Hepatocyte (in vitro differentiated cells): ENCODE data around the gene ARAP1. TPM values are rescaled to one million over a fixed set of nuclear protein-coding genes. Genes with fewer than 3 reads are reported as not detected.

ENCODE experiments used
- DNase-seq: peaks from one replicate; pipeline ENCODE4 v3.0.0-alpha.2; 2016; ENCODE audit warnings: low spot score
- H2AFZ ChIP-seq: fragments of 200-600 bp; sonication (generic); 2 replicates; pipeline ENCODE4 v1.6.0; 2016; ENCODE audit warnings: antibody characterized with exemption, mild to moderate bottlenecking
- H3K27ac ChIP-seq: fragments of 200-600 bp; sonication (generic); 2 replicates; pipeline ENCODE4 v1.5.1; 2016; ENCODE audit warnings: mild to moderate bottlenecking
- H3K27me3 ChIP-seq: fragments of 200-600 bp; sonication (generic); 2 replicates; pipeline ENCODE4 v1.6.1; 2016
- H3K36me3 ChIP-seq: fragments of 200-600 bp; sonication (generic); replicated peaks from 2 replicates; pipeline ENCODE4 v1.5.1; 2016; ENCODE audit warnings: low read depth; ENCODE audit not compliant: insufficient read depth
- H3K4me1 ChIP-seq: fragments of 200-600 bp; sonication (generic); 2 replicates; pipeline ENCODE4 v1.5.1; 2016; ENCODE audit warnings: mild to moderate bottlenecking, moderate library complexity; ENCODE audit not compliant: insufficient read depth
- H3K4me2 ChIP-seq: fragments of 200-600 bp; sonication (generic); 2 replicates; pipeline ENCODE4 v1.6.0; 2016
- H3K4me3 ChIP-seq: fragments of 200-600 bp; sonication (generic); 2 replicates; pipeline ENCODE4 v1.5.1; 2016; ENCODE audit warnings: mild to moderate bottlenecking
- H3K79me2 ChIP-seq: fragments of 200-600 bp; sonication (generic); 2 replicates; pipeline ENCODE4 v1.6.0; 2017; ENCODE audit warnings: mild to moderate bottlenecking
- H3K9me2 ChIP-seq: fragments of 200-600 bp; sonication (generic); replicated peaks from 2 replicates; pipeline ENCODE4 v1.6.0; 2017; ENCODE audit warnings: mild to moderate bottlenecking; ENCODE audit not compliant: insufficient read depth
- H3K9me3 ChIP-seq: fragments of 200-600 bp; sonication (generic); 2 replicates; pipeline ENCODE4 v1.5.1; 2016; ENCODE audit warnings: low read depth, mild to moderate bottlenecking
- H4K20me1 ChIP-seq: fragments of 200-600 bp; sonication (generic); 2 replicates; pipeline ENCODE4 v1.6.0; 2016; ENCODE audit warnings: mild to moderate bottlenecking; ENCODE audit not compliant: insufficient read depth, poor library complexity, severe bottlenecking
- EZH2 ChIP-seq: fragments of 200-600 bp; sonication (generic); IDR thresholded peaks from 2 replicates; pipeline ENCODE4 v1.6.1; 2016; ENCODE audit warnings: antibody characterized with exemption, mild to moderate bottlenecking, borderline replicate concordance
- EZH2phosphoT487 ChIP-seq: fragments of 200-600 bp; sonication (generic); IDR thresholded peaks from one replicate; pipeline ENCODE4 v1.6.1; 2018; ENCODE audit warnings: antibody characterized with exemption, mild to moderate bottlenecking, low read depth, moderate library complexity; ENCODE audit not compliant: unreplicated experiment, severe bottlenecking
- WGBS: methylation state at CpG from one replicate; pipeline ENCODE4 v1.1.6; 2016; ENCODE audit warnings: low lambda C conversion rate; ENCODE audit errors: missing lambda C conversion rate; 5-methylcytosine and 5-hydroxymethylcytosine counted together
- polyA plus RNA-seq: library from polyadenylated mRNA; unstranded; fragments of >200 nt; fragmentation: Nextera tagmentation; extraction: Ambion mirVana; gene quantifications from 2 replicates; pipeline ENCODE4 v1.2.1, GENCODE V29; 2016
- total RNA-seq: library from RNA; depleted of rRNA; stranded (reverse); fragments of >200 nt; gene quantifications from 2 replicates; pipeline ENCODE4 v1.2.3, GENCODE V29; 2014
- TF ChIP-seq, protein P1 (sequence below): fragments of 200-600 bp; sonication (generic); IDR thresholded peaks from 2 replicates; pipeline ENCODE4 v1.5.1; 2016; ENCODE audit warnings: antibody characterized with exemption, mild to moderate bottlenecking; ENCODE audit not compliant: poor library complexity

Gene ARAP1
- total and polyA plus RNA-seq, 2 experiments from 2014 or later, result 60.2 to 118 TPM

DNA sequence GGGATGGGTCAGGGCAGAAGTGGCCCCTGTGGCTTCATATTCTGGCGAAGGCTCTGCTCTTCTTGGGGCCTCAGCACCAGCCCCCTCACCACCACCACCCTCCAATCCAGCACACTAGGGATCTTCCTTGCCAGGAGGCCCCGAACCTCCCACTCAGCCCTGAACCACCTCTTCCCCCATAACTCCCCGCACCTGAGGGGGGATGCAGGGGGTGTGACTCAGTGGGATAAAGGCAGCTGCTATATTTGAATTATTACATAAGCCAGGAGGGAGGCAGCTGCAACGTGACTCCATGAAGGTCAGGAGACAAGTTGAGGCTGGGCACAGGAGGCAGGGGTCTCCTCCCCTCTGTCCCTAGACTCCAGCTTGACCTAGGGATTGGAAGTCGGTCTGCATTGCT, 72.3 kb downstream of the ARAP1 start:
- no peak overlapping the region for H2AFZ ChIP-seq
- no peaks in the 10 kb centered on the region for H3K4me1 ChIP-seq
- no peaks in the 10 kb centered on the region for H3K9me3 ChIP-seq
- TF ChIP-seq, protein P1, sequence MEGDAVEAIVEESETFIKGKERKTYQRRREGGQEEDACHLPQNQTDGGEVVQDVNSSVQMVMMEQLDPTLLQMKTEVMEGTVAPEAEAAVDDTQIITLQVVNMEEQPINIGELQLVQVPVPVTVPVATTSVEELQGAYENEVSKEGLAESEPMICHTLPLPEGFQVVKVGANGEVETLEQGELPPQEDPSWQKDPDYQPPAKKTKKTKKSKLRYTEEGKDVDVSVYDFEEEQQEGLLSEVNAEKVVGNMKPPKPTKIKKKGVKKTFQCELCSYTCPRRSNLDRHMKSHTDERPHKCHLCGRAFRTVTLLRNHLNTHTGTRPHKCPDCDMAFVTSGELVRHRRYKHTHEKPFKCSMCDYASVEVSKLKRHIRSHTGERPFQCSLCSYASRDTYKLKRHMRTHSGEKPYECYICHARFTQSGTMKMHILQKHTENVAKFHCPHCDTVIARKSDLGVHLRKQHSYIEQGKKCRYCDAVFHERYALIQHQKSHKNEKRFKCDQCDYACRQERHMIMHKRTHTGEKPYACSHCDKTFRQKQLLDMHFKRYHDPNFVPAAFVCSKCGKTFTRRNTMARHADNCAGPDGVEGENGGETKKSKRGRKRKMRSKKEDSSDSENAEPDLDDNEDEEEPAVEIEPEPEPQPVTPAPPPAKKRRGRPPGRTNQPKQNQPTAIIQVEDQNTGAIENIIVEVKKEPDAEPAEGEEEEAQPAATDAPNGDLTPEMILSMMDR, result no peak
- TF ChIP-seq EZH2 (no peak), EZH2phosphoT487 (no peak)
- no peak overlapping the region for H3K27ac ChIP-seq
- H3K9me2 ChIP-seq, result no peaks in the 10 kb centered on the region
- no peaks in the 10 kb centered on the region for H4K20me1 ChIP-seq
- 88% methylated on average over 5 of the region's 5 CpGs for WGBS
- H3K36me3 ChIP-seq, result no peaks in the 10 kb centered on the region
- H3K4me2 ChIP-seq, result no peak overlapping the region
- H3K27me3 ChIP-seq, result peaks cover 49% of the 10 kb centered on the region
- H3K4me3 ChIP-seq, result no peak overlapping the region
- no peak for DNase-seq
- no peaks in the 10 kb centered on the region for H3K79me2 ChIP-seq

DNA sequence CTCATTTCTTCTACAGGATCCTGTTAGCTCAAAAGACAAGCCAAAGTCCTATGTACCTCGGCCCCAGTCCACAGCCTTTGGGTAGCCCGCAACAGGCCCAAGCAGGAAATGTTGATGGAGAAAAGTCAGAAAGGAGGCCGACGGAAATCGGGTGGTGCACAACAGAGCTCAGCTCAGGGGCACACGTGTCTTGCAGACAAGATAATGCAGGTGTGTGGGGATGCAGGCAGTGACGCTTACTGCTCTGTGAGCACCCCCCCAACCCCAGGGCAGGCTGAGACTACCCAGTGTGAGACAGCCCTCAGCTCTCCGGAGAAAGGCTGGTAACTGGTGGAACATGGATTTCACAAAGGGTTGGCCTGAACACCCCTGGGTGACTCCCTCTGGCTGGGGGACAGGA, 73.7 kb downstream of the ARAP1 start:
- WGBS, result 64% methylated on average over 8 of the region's 8 CpGs
- Histone ChIP-seq H3K9me3 (no peaks in the 10 kb centered on the region), H3K36me3 (no peaks in the 10 kb centered on the region), H3K9me2 (no peaks in the 10 kb centered on the region), H3K79me2 (no peaks in the 10 kb centered on the region), H3K27me3 (peaks cover 63% of the 10 kb centered on the region), H3K4me3 (no peak overlapping the region), H3K4me1 (no peaks in the 10 kb centered on the region), H2AFZ (no peak overlapping the region), H3K4me2 (no peak overlapping the region), H4K20me1 (no peaks in the 10 kb centered on the region), H3K27ac (no peak overlapping the region)
- DNase-seq, result no peak
- TF ChIP-seq, protein P1, result no peak
- TF ChIP-seq EZH2phosphoT487, result no peak
- TF ChIP-seq EZH2, result no peak

DNA sequence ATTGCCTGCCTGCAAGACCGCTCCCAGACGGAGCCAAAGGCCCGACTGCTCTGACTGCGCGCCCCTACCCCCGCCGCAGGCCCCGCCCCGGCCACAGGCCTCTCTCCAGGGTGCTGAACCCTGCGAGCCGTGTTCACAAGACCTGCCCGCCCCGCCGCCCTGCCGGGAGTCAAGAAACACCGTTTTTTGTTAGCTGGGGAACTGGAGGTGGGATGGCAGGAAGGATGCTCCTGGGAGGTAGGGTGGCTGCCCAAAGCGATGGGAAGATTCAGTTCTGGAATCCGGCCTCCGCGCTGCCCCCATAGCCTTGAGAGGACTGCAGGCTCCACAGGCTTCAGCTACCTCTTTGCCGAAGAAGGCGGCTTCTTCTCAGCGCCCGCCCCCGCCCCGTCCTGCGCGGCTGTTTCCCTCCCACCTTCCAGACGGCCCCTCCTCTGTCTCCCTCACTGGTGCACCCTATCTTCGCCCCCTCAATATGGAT, 75.3 kb downstream of the ARAP1 start:
- Histone ChIP-seq H3K36me3 (no peaks in the 10 kb centered on the region), H4K20me1 (no peaks in the 10 kb centered on the region), H3K27ac (no peak overlapping the region), H3K4me1 (no peaks in the 10 kb centered on the region), H3K9me3 (no peaks in the 10 kb centered on the region), H2AFZ (no peak overlapping the region), H3K9me2 (no peaks in the 10 kb centered on the region), H3K79me2 (no peaks in the 10 kb centered on the region), H3K4me3 (no peak overlapping the region), H3K27me3 (peaks cover 77% of the 10 kb centered on the region), H3K4me2 (peak overlapping the region; percentile 33)
- peak; percentile 86 for DNase-seq
- TF ChIP-seq EZH2, result no peak
- TF ChIP-seq, protein P1, result no peak
- no peak for TF ChIP-seq EZH2phosphoT487
- 3% methylated on average over 29 of the region's 30 CpGs for WGBS

DNA sequence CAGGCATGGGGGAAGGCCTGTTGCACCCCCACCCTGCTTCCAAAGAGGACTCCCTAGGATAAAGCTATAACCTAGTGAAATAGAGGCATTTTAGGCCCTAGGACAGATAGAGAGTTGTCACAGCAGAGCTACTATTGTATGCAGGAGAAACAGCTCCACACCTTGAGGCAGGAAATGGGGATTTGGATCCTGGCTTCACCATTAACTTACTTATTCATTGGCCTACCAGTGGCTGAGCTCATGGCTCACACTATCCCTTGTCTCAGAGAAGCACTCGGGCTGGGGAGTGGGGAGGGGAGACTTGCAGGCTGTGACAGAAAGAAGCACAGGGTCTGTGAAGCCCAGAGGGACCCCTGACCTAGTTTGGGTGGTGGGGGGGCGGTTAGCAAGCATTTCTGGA, 77.0 kb downstream of the ARAP1 start:
- no peak overlapping the region for H2AFZ ChIP-seq
- no peaks in the 10 kb centered on the region for H3K9me2 ChIP-seq
- H3K9me3 ChIP-seq, result no peaks in the 10 kb centered on the region
- H3K79me2 ChIP-seq, result no peaks in the 10 kb centered on the region
- TF ChIP-seq, protein P1, result no peak
- no peak for TF ChIP-seq EZH2phosphoT487
- TF ChIP-seq EZH2, result no peak
- H3K4me3 ChIP-seq, result no peak overlapping the region
- no peaks in the 10 kb centered on the region for H4K20me1 ChIP-seq
- H3K27me3 ChIP-seq, result peaks cover 91% of the 10 kb centered on the region
- no peaks in the 10 kb centered on the region for H3K36me3 ChIP-seq
- H3K4me1 ChIP-seq, result no peaks in the 10 kb centered on the region
- DNase-seq, result no peak
- no peak overlapping the region for H3K27ac ChIP-seq
- H3K4me2 ChIP-seq, result no peak overlapping the region
- WGBS, result 31% methylated on average over 2 of the region's 2 CpGs
